H9 (cell line): ENCODE results near the gene ADAMTSL2. TPM values are rescaled to one million over a fixed set of nuclear protein-coding genes. Genes with fewer than 3 reads are reported as not detected.

ENCODE experiments used
- DNase-seq: peaks from one replicate; pipeline ENCODE4 v3.0.0-alpha.2; 2017
- H2AFZ ChIP-seq: one replicate; pipeline ENCODE4 v1.6.1; 2013; ENCODE audit warnings: mild to moderate bottlenecking, low read length, control low read depth, moderate library complexity
- H2AK5ac ChIP-seq: 2 replicates; pipeline ENCODE4 v1.6.1; 2013; ENCODE audit warnings: low read length, control low read depth, mixed read lengths; ENCODE audit not compliant: insufficient read length
- H2BK120ac ChIP-seq: one replicate; pipeline ENCODE4 v1.6.1; 2013; ENCODE audit warnings: low read depth, mild to moderate bottlenecking, low read length, control low read depth, inconsistent platforms; ENCODE audit not compliant: poor library complexity, severe bottlenecking
- H2BK12ac ChIP-seq: 2 replicates; pipeline ENCODE4 v1.6.1; 2013; ENCODE audit warnings: low read length, control low read depth, mixed read lengths, low read depth; ENCODE audit not compliant: insufficient read length
- H2BK15ac ChIP-seq: 2 replicates; pipeline ENCODE4 v1.6.1; 2013; ENCODE audit warnings: low read depth, low read length, control low read depth
- H2BK20ac ChIP-seq: one replicate; pipeline ENCODE4 v1.6.1; 2013; ENCODE audit warnings: low read depth, mild to moderate bottlenecking, low read length, control low read depth, inconsistent platforms; ENCODE audit not compliant: poor library complexity, severe bottlenecking
- H2BK5ac ChIP-seq: 2 replicates; pipeline ENCODE4 v1.6.1; 2013; ENCODE audit warnings: low read length, control low read depth, mixed read lengths; ENCODE audit not compliant: insufficient read length
- H3K14ac ChIP-seq: 2 replicates; pipeline ENCODE4 v1.6.1; 2013; ENCODE audit warnings: low read length, control low read depth; ENCODE audit not compliant: insufficient read depth
- H3K18ac ChIP-seq: 2 replicates; pipeline ENCODE4 v1.6.1; 2013; ENCODE audit warnings: low read depth, mild to moderate bottlenecking, mixed read lengths, low read length, control low read depth; ENCODE audit not compliant: insufficient read length
- H3K23ac ChIP-seq: 2 replicates; pipeline ENCODE4 v1.6.1; 2013; ENCODE audit warnings: low read length, control low read depth, mixed read lengths, low read depth; ENCODE audit not compliant: insufficient read length
- H3K23me2 ChIP-seq: 2 replicates; pipeline ENCODE4 v1.6.1; 2013; ENCODE audit warnings: low read depth, mild to moderate bottlenecking, mixed read lengths, low read length, control low read depth; ENCODE audit not compliant: insufficient read length, poor library complexity, severe bottlenecking
- H3K27ac ChIP-seq: 2 replicates; pipeline ENCODE4 v1.5.1; 2013; ENCODE audit warnings: low read length, control low read depth, mixed read lengths, low read depth; ENCODE audit not compliant: insufficient read length
- H3K27me3 ChIP-seq: 2 replicates; pipeline ENCODE4 v1.6.1; 2013; ENCODE audit warnings: low read length, control low read depth, inconsistent platforms; ENCODE audit not compliant: insufficient read depth
- H3K4ac ChIP-seq: 2 replicates; pipeline ENCODE4 v1.6.1; 2013; ENCODE audit warnings: low read depth, mild to moderate bottlenecking, control low read depth, inconsistent platforms, low read length, moderate library complexity
- H3K4me1 ChIP-seq: 2 replicates; pipeline ENCODE4 v1.6.1; 2013; ENCODE audit warnings: low read length, control low read depth, inconsistent platforms; ENCODE audit not compliant: insufficient read depth
- H3K4me2 ChIP-seq: 2 replicates; pipeline ENCODE4 v1.6.1; 2013; ENCODE audit warnings: low read length, control low read depth, mixed read lengths; ENCODE audit not compliant: insufficient read length, insufficient read depth
- H3K56ac ChIP-seq: 2 replicates; pipeline ENCODE4 v1.6.1; 2013; ENCODE audit warnings: low read depth, mild to moderate bottlenecking, mixed read lengths, low read length, control low read depth; ENCODE audit not compliant: insufficient read length
- H3K79me1 ChIP-seq: 2 replicates; pipeline ENCODE4 v1.6.1; 2013; ENCODE audit warnings: low read depth, mild to moderate bottlenecking, moderate library complexity, low read length, control low read depth, inconsistent platforms; ENCODE audit not compliant: insufficient read depth, poor library complexity, severe bottlenecking
- H3K79me2 ChIP-seq: 2 replicates; pipeline ENCODE4 v1.6.1; 2013; ENCODE audit warnings: low read length, control low read depth, inconsistent platforms; ENCODE audit not compliant: insufficient read depth
- H3K9ac ChIP-seq: 2 replicates; pipeline ENCODE4 v1.6.1; 2013; ENCODE audit warnings: low read length, control low read depth, mixed read lengths; ENCODE audit not compliant: insufficient read length; ENCODE audit errors: extremely low read depth
- H3K9me3 ChIP-seq: one replicate; pipeline ENCODE4 v1.6.1; 2013; ENCODE audit warnings: low read depth, low read length, inconsistent platforms; ENCODE audit not compliant: control insufficient read depth
- H3T11ph ChIP-seq: one replicate; pipeline ENCODE4 v1.6.1; 2013; ENCODE audit warnings: mild to moderate bottlenecking, low read length, control low read depth, inconsistent platforms
- H4K20me1 ChIP-seq: one replicate; pipeline ENCODE4 v1.6.1; 2013; ENCODE audit not compliant: control insufficient read depth, insufficient read length, insufficient read depth
- H4K5ac ChIP-seq: 2 replicates; pipeline ENCODE4 v1.6.1; 2013; ENCODE audit warnings: low read depth, mild to moderate bottlenecking, mixed read lengths, low read length, control low read depth; ENCODE audit not compliant: insufficient read length
- H4K8ac ChIP-seq: replicated peaks from 2 replicates; pipeline ENCODE4 v1.6.1; 2013; ENCODE audit warnings: low read length, control low read depth, mixed read lengths, low read depth; ENCODE audit not compliant: insufficient read length
- H4K91ac ChIP-seq: 2 replicates; pipeline ENCODE4 v1.6.1; 2013; ENCODE audit warnings: low read depth, mild to moderate bottlenecking, moderate library complexity, mixed read lengths, low read length, control low read depth; ENCODE audit not compliant: insufficient read length
- H3K27ac Mint-ChIP-seq, 3 experiments: 2 replicates in 2 of 3; 3 replicates in 1 of 3; pipeline ENCODE4 v1.8.0; 2020 to 2021; ENCODE audit warnings: mixed read lengths in 3 of 3, mild to moderate bottlenecking in 1 of 3, moderate library complexity in 1 of 3
- H3K27me3 Mint-ChIP-seq: 2 replicates; pipeline ENCODE4 v1.8.0; 2021; ENCODE audit warnings: low read depth, mild to moderate bottlenecking, moderate library complexity, mixed read lengths
- H3K36me3 Mint-ChIP-seq, 3 experiments: 2 replicates in 2 of 3; 3 replicates in 1 of 3; pipeline ENCODE4 v1.8.0; 2020 to 2021; ENCODE audit warnings: low read depth in 3 of 3, mixed read lengths in 3 of 3; ENCODE audit not compliant: insufficient read depth in 1 of 3
- H3K4me1 Mint-ChIP-seq, 2 experiments: 2 replicates each; pipeline ENCODE4 v1.8.0; 2020; ENCODE audit warnings: mixed read lengths in 2 of 2
- H3K4me3 Mint-ChIP-seq, 2 experiments: 2 replicates in 1 of 2; 3 replicates in 1 of 2; pipeline ENCODE4 v1.8.0; 2020 to 2021; ENCODE audit warnings: mild to moderate bottlenecking in 2 of 2, mixed read lengths in 2 of 2, moderate library complexity in 1 of 2
- H3K9me3 Mint-ChIP-seq, 2 experiments: 2 replicates in 1 of 2; 3 replicates in 1 of 2; pipeline ENCODE4 v1.8.0; 2020; ENCODE audit warnings: mild to moderate bottlenecking in 2 of 2, mixed read lengths in 2 of 2, moderate library complexity in 1 of 2
- WGBS: extraction: QIAGEN DNeasy Blood & Tissue Kit; methylation state at CpG from one replicate; pipeline ENCODE4 v1.1.7; 2013; ENCODE audit warnings: missing lambda C conversion rate, low lambda C conversion rate, mixed read lengths; ENCODE audit not compliant: insufficient read length; ENCODE audit errors: extremely low coverage; 5-methylcytosine and 5-hydroxymethylcytosine counted together
- total RNA-seq: library from RNA; stranded (reverse); gene quantifications from 2 replicates; pipeline ENCODE4 v1.2.1, GENCODE V29; 2021
- TF ChIP-seq, protein P1 (sequence below): fragments of 200-600 bp; sonication (generic); conservative IDR thresholded peaks from 3 replicates; pipeline ENCODE4 v1.8.0; 2021; ENCODE audit warnings: antibody characterized with exemption, mild to moderate bottlenecking

ADAMTSL2 gene
- total RNA-seq, 1 experiment from 2014 or later, result 0.61 TPM

DNA sequence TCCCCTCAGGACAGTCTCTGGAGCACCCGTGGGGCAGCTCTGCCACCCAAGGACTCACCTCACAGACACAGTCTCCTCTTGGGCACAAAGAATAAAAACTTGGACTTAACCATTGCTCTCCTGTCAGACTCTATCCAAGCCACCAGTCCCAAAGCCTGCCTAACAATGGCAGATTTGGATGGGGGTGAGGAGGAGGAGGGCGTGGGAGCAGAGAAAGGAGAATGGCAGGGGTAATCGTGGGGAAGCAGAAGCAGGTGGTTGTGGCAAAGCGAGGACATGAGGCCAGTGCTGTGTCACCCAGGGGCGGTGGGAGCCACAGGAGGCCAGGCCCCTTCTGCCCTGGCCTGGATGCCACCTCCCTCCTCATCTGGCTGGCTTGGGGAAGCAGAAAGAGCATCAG is 80.2 kb downstream of the ADAMTSL2 start:
- H3K23ac ChIP-seq, result no peak overlapping the region
- no peaks in the 10 kb centered on the region for H3K36me3 Mint-ChIP-seq
- peaks cover 6 to 16% of the 10 kb centered on the region in 2 experiments for H3K4me1 Mint-ChIP-seq
- H2BK12ac ChIP-seq, result no peak overlapping the region
- H2BK5ac ChIP-seq, result no peak overlapping the region
- no peaks in the 10 kb centered on the region for H3K79me2 ChIP-seq
- no peak overlapping the region for H3K56ac ChIP-seq
- no peak overlapping the region for H3K4me2 ChIP-seq
- H2AK5ac ChIP-seq, result no peak overlapping the region
- no peak overlapping the region for H4K91ac ChIP-seq
- no peak overlapping the region for H2BK20ac ChIP-seq
- no peak overlapping the region for H3K27ac ChIP-seq
- H3K27me3 Mint-ChIP-seq, result peaks cover 76% of the 10 kb centered on the region
- H3K4me3 Mint-ChIP-seq, result no peak overlapping the region
- H3K79me1 ChIP-seq, result no peaks in the 10 kb centered on the region
- no CpG with 5 or more reads among the region's 5 CpGs for WGBS
- H3K4ac ChIP-seq, result no peak overlapping the region
- H2AFZ ChIP-seq, result no peak overlapping the region
- no peak overlapping the region for H3K9ac ChIP-seq
- H3K27ac Mint-ChIP-seq, result no peak overlapping the region
- H3K23me2 ChIP-seq, result no peaks in the 10 kb centered on the region
- no peak overlapping the region for H4K8ac ChIP-seq
- H2BK15ac ChIP-seq, result no peak overlapping the region
- no peak overlapping the region for H3K18ac ChIP-seq
- H3K4me1 ChIP-seq, result no peaks in the 10 kb centered on the region
- H3K9me3 Mint-ChIP-seq, result no peaks in the 10 kb centered on the region; a peak in 2 of 5 replicates
- no peak overlapping the region for H2BK120ac ChIP-seq
- no peak overlapping the region for H3K14ac ChIP-seq
- H3K27me3 ChIP-seq, result no peaks in the 10 kb centered on the region; the same call in 1 of the 2 replicates
- no peak overlapping the region for H3T11ph ChIP-seq
- DNase-seq, result no peak
- H4K5ac ChIP-seq, result no peak overlapping the region
- H3K9me3 ChIP-seq, result no peaks in the 10 kb centered on the region
- TF ChIP-seq, protein P1, sequence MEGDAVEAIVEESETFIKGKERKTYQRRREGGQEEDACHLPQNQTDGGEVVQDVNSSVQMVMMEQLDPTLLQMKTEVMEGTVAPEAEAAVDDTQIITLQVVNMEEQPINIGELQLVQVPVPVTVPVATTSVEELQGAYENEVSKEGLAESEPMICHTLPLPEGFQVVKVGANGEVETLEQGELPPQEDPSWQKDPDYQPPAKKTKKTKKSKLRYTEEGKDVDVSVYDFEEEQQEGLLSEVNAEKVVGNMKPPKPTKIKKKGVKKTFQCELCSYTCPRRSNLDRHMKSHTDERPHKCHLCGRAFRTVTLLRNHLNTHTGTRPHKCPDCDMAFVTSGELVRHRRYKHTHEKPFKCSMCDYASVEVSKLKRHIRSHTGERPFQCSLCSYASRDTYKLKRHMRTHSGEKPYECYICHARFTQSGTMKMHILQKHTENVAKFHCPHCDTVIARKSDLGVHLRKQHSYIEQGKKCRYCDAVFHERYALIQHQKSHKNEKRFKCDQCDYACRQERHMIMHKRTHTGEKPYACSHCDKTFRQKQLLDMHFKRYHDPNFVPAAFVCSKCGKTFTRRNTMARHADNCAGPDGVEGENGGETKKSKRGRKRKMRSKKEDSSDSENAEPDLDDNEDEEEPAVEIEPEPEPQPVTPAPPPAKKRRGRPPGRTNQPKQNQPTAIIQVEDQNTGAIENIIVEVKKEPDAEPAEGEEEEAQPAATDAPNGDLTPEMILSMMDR, result no peak
- H4K20me1 ChIP-seq, result no peaks in the 10 kb centered on the region
